Natural killer cell treated with Interleukin-12 subunit alpha and Interleukin-12 subunit beta and Interleukin-15 and Interleukin-18, amount 100 ng/mL, for 72 hours (primary cell): ENCODE data around the gene MAP3K20. TPM values are rescaled to one million over a fixed set of nuclear protein-coding genes. Genes with fewer than 3 reads are reported as not detected.
"Not testable (repeated sequence)": the region's sequence is repeated elsewhere in the genome, so short reads cannot be mapped to it uniquely, and the experiment has no call there.

Experiments used
- ATAC-seq, 2 donors: fragments of 150-1000 bp; cut with Tn5 transposase in 1 of 2; sonication (Bioruptor Pico), chemical (Tn5 transposase) in 1 of 2; 2 replicates each; pipeline ENCODE4 v1.10.0; 2021
- DNase-seq: peaks from one replicate; pipeline ENCODE4 v3.0.0; 2022; ENCODE audit warnings: low spot score
- H3K27ac Mint-ChIP-seq, 2 donors: 1 replicate in 1 of 2; 2 replicates in 1 of 2; pipeline ENCODE4 v1.8.0; 2022; ENCODE audit warnings: mixed read lengths in 2 of 2, mild to moderate bottlenecking in 1 of 2, moderate library complexity in 1 of 2
- H3K27me3 Mint-ChIP-seq, 2 donors: 1 replicate in 1 of 2; 2 replicates in 1 of 2; pipeline ENCODE4 v1.8.0; 2022; ENCODE audit warnings: mixed read lengths in 2 of 2
- H3K36me3 Mint-ChIP-seq: one replicate; pipeline ENCODE4 v1.8.0; 2022; ENCODE audit warnings: mixed read lengths
- H3K4me1 Mint-ChIP-seq, 2 donors: 1 replicate in 1 of 2; 2 replicates in 1 of 2; pipeline ENCODE4 v1.8.0; 2022; ENCODE audit warnings: low read depth in 2 of 2, mixed read lengths in 2 of 2, mild to moderate bottlenecking in 1 of 2
- H3K4me3 Mint-ChIP-seq: one replicate; pipeline ENCODE4 v1.8.0; 2022; ENCODE audit warnings: mixed read lengths
- H3K9me3 Mint-ChIP-seq: 2 replicates; pipeline ENCODE4 v1.8.0; 2022; ENCODE audit warnings: mixed read lengths
- total RNA-seq, 2 donors: library from RNA; stranded (reverse); gene quantifications; one replicate each; pipeline ENCODE4 v1.2.3, GENCODE V29; 2022

The MAP3K20 gene
- total RNA-seq, 2 donors from 2014 or later, result 30.1 to 76.8 TPM

DNA sequence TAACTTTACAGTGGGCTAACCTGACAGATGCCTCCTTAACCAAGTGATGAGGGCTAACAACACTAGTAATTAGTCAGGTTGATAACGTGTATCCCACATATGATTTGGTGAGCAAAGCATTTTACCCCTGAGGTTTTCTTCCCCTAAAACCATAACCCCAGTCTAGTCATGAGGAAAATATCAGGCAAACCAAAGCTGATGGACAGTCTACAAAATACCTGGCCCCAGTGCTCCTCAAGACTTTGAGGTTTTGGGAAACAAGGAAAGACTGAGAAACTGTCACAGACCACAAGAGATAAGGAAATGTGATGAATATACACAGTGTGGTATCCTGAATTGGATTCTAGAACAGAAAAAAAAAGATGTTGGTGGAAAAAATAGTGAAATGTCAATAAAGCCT lies 28.5 kb downstream of the MAP3K20 start:
- peaks cover 20% of the 10 kb centered on the region for H3K36me3 Mint-ChIP-seq
- no peak overlapping the region for H3K4me3 Mint-ChIP-seq
- H3K27me3 Mint-ChIP-seq, result no peaks in the 10 kb centered on the region
- ATAC-seq, result no peak
- peaks cover 57 to 66% of the 10 kb centered on the region in 2 donors for H3K4me1 Mint-ChIP-seq
- peak overlapping the region; percentile 90 to 94 for H3K27ac Mint-ChIP-seq
- DNase-seq, result no peak
- peaks cover 7% of the 10 kb centered on the region for H3K9me3 Mint-ChIP-seq

DNA sequence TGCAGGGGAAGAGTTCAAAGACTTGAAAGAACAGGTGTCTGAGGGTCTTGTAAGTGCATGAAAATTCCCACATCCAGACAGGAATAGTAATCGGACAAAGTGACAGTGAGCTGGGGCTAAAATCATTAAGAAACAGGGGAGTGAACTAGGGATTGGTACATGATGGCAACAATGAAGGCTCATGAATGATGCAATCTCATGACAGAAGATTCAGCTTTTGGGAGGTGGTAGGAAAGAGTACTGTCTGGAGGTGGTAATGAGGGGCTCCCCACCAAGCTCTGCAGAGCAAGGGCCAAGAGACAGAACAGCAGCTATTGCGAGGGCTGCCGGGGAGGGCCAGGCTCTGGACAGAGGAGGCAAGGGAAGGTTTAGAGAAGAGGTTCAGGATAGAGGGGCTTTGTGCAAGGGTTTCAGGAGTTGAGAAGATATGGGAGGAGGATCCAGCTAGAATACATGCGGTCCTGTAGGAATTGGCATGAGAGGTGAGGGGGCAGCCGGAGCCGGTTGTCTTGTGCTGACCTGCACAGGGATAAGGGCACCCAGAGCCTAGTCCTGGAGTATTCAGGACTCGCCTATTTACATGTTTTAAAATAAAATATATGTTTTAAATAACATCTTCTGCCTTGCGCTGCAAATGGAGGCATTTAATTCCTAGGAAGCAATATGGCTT lies 31.4 kb downstream of the MAP3K20 start:
- H3K27me3 Mint-ChIP-seq, result no peaks in the 10 kb centered on the region
- DNase-seq (no peak), ATAC-seq (peak in 1 of 2 donors; percentile 40)
- peaks cover 24% of the 10 kb centered on the region for H3K36me3 Mint-ChIP-seq
- H3K27ac Mint-ChIP-seq, result peak overlapping the region in 1 of 2 donors; percentile 94
- H3K9me3 Mint-ChIP-seq, result peaks cover 3% of the 10 kb centered on the region
- no peak overlapping the region for H3K4me3 Mint-ChIP-seq
- H3K4me1 Mint-ChIP-seq, result peaks cover 41 to 62% of the 10 kb centered on the region in 2 donors

DNA sequence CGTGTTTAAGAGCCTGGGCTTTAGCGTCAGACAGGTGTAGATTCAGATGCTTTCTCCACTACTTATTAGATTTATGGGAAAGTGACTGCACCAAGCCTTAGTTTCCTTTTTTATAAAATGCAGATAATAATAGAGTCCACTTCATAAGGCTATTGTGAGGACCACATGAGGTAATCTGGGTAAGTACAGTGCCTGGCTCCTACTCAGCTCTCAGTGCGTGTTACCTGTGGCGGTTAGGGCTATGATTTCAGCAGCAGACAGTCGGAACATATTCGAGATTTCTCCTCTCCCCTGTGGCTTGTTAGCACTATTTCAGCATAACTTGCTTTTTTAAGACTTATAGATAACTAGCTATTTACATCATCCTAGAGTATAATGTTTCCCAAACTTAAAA lies 32.0 kb downstream of the MAP3K20 start:
- no peak overlapping the region for H3K27ac Mint-ChIP-seq
- ATAC-seq (no peak), DNase-seq (no peak)
- H3K4me1 Mint-ChIP-seq, result peaks cover 36 to 57% of the 10 kb centered on the region in 2 donors
- no peaks in the 10 kb centered on the region for H3K27me3 Mint-ChIP-seq
- no peak overlapping the region for H3K4me3 Mint-ChIP-seq
- H3K36me3 Mint-ChIP-seq, result peaks cover 29% of the 10 kb centered on the region
- H3K9me3 Mint-ChIP-seq, result peaks cover 3% of the 10 kb centered on the region

DNA sequence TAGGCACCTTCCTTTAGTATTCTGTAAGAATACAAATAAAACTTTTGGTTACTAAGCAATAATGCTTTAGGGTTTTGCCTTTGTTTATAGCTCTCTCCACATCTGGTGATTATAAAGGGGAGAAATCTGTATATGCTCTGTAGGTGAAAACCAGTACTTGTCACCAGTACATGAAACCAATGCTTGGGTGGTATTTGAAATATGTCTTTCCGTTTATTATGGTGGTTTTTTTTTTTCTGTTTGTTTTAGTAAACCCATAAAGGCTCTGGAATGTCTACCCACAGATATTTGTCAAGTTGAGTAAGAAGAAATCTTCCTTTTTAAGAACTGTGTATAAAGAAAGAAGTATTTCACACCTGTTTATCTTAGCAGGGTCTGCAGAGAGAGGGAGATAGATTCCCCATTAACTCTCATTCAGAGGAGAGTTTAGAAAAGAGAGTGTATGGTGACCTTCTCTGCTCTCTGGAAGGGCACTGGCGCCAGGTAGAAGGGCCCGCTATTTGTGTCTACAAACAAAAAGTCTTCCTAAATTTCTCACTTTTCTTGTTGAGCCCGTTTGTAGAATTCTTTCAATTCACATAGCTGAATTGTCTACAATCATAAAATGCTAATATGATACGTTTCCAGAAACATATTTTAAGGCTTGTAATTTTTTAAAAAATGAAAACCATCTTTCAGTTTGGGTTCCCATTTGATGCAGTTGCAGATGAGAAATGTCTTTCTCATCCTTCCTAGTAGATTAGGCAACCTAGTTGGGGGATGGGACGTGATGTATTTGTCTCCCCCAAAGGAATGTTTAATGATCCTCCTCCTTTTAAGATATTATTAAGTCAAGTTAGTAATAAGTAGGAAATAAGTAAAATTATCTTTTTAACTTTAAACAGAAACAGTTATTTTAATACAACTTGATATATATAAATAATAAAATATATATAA lies 33.9 kb downstream of the MAP3K20 start:
- Mint-ChIP-seq H3K4me3 (no peak overlapping the region), H3K27me3 (peaks cover 0 to 6% of the 10 kb centered on the region in 2 donors), H3K4me1 (peaks cover 46 to 62% of the 10 kb centered on the region in 2 donors), H3K27ac (peak overlapping the region in 1 of 2 donors; percentile 26), H3K36me3 (peaks cover 40% of the 10 kb centered on the region), H3K9me3 (peaks cover 17% of the 10 kb centered on the region)
- ATAC-seq (no peak), DNase-seq (no peak)

DNA sequence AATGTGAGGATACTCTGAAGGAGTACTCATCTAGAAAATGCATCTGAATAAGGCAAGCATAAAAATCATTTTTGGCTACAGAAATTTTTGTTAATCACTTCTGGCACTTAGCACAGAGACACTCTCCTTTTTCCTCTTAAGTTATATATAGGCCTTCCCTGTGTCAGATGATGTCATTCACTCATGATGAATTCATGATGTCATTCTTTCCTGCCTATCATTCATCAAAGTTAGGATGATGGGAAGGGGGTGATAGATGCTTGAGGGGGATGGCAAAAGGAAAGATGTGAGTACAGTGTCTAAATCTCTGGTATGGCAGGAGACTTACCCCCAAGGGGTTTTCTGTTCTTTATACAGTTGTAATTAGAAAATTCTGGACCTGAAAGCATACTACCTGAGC lies 42.0 kb downstream of the MAP3K20 start:
- ATAC-seq (no peak), DNase-seq (no peak)
- H3K4me3 Mint-ChIP-seq, result no peak overlapping the region
- H3K9me3 Mint-ChIP-seq, result peaks cover 18% of the 10 kb centered on the region
- peaks cover 40% of the 10 kb centered on the region for H3K36me3 Mint-ChIP-seq
- peaks cover 42 to 52% of the 10 kb centered on the region in 2 donors for H3K4me1 Mint-ChIP-seq
- peak overlapping the region; percentile 79 to 98 for H3K27ac Mint-ChIP-seq
- H3K27me3 Mint-ChIP-seq, result peaks cover 0 to 7% of the 10 kb centered on the region in 2 donors

DNA sequence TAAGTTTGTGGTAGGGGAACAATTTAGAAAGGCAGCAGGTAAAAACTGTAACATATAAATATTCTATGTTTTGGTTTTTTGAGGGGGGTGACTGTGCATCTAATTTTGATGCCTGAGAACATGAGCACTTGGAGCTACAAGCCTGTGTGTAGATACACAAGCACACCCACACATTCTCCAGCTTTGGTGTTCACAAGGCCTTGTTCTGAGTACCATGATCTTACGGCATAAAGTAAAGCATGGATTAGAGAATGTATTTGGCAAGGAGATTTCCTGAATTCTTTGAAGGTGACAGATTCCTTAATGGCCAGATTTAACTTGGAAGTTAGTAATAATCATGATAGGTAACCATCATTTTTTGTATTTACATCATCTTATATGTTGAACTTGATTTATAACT lies 42.7 kb downstream of the MAP3K20 start:
- no peak overlapping the region for H3K4me3 Mint-ChIP-seq
- H3K9me3 Mint-ChIP-seq, result peaks cover 17% of the 10 kb centered on the region
- peak overlapping the region; percentile 79 to 98 for H3K27ac Mint-ChIP-seq
- no peak for DNase-seq
- peaks cover 0 to 7% of the 10 kb centered on the region in 2 donors for H3K27me3 Mint-ChIP-seq
- peaks cover 37% of the 10 kb centered on the region for H3K36me3 Mint-ChIP-seq
- no peak for ATAC-seq
- peaks cover 39 to 52% of the 10 kb centered on the region in 2 donors for H3K4me1 Mint-ChIP-seq

DNA sequence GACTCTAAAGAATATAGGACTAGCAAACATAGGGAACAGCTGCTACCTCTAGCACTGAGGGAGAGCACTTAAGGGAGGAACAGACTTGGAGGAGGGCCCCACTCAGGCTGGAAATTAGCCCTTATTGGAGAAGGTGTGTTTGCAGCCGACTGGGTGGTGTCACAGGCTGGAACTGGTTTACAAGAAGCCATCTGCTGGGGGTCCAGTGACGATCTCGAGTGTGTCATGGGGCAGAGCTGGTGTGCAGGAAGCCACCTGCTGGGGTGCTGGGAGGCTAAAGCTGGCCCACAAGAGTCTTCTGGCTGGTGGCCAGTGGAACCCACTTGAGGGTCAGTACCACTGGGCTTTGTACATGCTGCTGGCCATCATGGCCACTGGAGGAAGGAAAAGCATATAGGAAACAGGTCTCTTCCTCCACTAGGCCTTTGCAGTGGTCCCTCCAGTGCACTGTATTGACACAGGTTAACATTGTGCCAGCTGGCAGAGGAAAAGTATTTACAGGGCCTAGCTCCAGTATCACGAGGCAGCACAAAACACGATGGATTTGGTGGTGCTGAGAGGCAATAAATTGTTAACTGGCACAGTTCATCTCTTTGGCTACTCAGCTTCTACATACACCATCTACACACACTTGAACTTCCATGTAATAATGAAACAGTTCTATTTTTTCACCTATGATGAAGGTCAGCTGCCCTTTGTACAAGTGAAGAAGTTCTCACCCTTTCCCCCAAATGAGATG lies 43.6 kb downstream of the MAP3K20 start:
- Mint-ChIP-seq H3K4me3 (peak overlapping the region; percentile 67), H3K27me3 (peaks cover 0 to 4% of the 10 kb centered on the region in 2 donors), H3K9me3 (peaks cover 13% of the 10 kb centered on the region), H3K4me1 (peaks cover 37 to 50% of the 10 kb centered on the region in 2 donors), H3K27ac (peak overlapping the region; percentile 79 to 98), H3K36me3 (peaks cover 31% of the 10 kb centered on the region)
- ATAC-seq (peak; percentile 65 to 80), DNase-seq (no peak)

DNA sequence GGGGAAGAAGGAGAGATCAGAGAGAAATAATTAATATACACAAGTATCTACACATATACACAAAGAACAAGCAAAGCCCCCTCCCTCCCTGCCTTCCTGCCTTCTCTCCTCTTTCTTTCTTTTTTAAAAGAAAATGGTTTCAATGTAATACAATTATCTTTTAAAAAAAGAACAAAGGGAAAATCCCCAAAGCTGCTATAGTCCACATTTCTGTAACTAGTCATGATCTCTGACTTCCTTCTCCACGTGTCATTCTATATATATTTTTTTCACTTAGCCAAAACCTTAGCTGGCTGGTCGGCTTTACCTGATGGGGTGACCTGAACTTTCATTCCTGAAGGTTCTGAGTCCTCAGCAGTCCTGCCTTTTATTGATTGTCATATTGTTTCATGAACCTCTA lies 44.3 kb downstream of the MAP3K20 start:
- ATAC-seq (peak; percentile 57 to 62), DNase-seq (no peak)
- Mint-ChIP-seq H3K27ac (peak overlapping the region; percentile 79 to 98), H3K4me3 (peak overlapping the region; percentile 67), H3K4me1 (peaks cover 35 to 51% of the 10 kb centered on the region in 2 donors), H3K36me3 (peaks cover 24% of the 10 kb centered on the region), H3K27me3 (no peaks in the 10 kb centered on the region), H3K9me3 (peaks cover 11% of the 10 kb centered on the region)

DNA sequence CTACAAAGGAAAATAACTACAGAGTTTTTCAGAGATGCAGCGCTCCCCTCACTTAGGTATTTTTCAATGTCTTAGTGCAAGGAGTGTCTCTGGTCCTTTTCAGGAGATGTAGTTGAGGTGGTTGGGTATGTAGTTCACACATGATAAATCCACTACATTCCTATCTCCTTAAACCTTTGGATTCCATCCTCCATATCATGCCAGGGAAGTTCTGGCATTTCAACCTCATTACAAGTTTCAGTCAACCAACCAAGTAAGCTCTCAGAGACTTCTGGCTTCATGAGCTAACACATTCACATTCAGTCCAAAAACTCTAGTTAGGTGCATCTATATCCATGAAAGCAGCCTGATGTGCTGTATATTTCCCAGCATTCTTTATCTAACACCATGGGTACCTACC lies 47.3 kb downstream of the MAP3K20 start:
- Mint-ChIP-seq H3K27me3 (no peaks in the 10 kb centered on the region), H3K9me3 (peaks cover 13% of the 10 kb centered on the region), H3K4me1 (peaks cover 42 to 58% of the 10 kb centered on the region in 2 donors), H3K27ac (peak overlapping the region in 1 of 2 donors; percentile 98), H3K4me3 (no peak overlapping the region), H3K36me3 (peaks cover 20% of the 10 kb centered on the region)
- ATAC-seq, result no peak
- DNase-seq, result no peak

DNA sequence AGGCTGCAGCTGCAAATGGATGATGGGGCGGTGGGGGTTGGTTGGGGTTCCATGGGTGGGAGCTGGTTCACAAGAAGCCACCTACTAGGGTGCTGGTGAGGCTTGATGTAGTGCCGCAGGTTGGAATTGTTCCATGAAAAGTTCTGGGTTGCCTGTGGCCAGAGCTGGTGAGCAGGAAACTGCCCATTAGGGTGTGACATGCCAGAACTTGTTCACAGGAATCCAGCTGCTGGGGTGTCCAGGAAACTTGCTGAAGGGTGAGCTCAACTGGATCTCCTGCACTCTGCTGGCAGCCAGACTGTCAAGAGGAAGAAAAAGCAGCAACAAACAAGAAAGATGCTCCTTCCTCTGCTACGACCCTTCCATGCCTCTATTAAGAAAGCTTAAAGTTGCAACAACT lies 48.8 kb downstream of the MAP3K20 start:
- ATAC-seq (no peak), DNase-seq (no peak)
- no peak overlapping the region for H3K4me3 Mint-ChIP-seq
- H3K4me1 Mint-ChIP-seq, result peaks cover 40 to 56% of the 10 kb centered on the region in 2 donors
- peak overlapping the region in 1 of 2 donors; percentile 98 for H3K27ac Mint-ChIP-seq
- H3K36me3 Mint-ChIP-seq, result peaks cover 23% of the 10 kb centered on the region
- peaks cover 13% of the 10 kb centered on the region for H3K9me3 Mint-ChIP-seq
- no peaks in the 10 kb centered on the region for H3K27me3 Mint-ChIP-seq

DNA sequence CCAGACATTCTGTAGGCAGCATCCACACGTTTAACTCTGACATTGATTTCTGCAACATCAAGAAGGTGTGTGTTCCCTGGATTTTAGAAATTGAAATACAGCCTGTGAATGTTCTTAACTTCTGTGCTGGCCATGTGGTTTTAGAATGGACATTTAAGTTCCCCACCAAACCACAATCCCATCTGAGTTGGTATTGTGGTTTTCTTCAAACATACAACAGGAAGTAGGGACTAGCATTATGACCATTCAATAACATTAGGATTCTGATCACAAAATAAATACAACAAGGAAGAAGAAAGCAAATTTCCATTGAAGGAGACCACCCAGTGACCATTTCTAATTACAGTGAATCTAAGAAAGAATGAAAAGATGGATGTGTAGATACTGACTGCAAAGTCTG lies 51.2 kb downstream of the MAP3K20 start:
- H3K4me3 Mint-ChIP-seq, result peak overlapping the region; percentile 25
- peak overlapping the region; percentile 29 to 60 for H3K27ac Mint-ChIP-seq
- H3K27me3 Mint-ChIP-seq, result peaks cover 0 to 15% of the 10 kb centered on the region in 2 donors
- peaks cover 20% of the 10 kb centered on the region for H3K36me3 Mint-ChIP-seq
- H3K4me1 Mint-ChIP-seq, result peaks cover 50 to 62% of the 10 kb centered on the region in 2 donors
- H3K9me3 Mint-ChIP-seq, result peaks cover 12% of the 10 kb centered on the region
- no peak for DNase-seq
- no peak for ATAC-seq

DNA sequence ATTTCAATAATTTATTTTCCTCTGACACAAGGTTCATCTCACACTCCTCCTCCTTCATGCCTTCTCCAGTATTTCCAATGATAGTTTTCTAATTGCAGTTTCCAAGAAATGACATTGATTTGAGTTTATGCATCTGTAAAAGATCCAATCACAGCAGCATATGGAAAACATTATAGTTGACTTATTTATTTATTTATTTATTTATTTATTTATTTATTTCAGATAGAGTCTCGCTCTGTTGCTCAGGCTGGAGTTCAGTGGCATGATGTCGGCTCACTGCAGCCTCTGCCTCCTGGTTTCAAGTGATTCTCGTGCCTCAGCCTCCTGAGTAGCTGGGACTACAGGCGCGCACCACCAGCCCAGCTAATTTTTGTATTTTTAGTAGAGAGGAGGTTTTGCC lies 52.5 kb downstream of the MAP3K20 start:
- H3K9me3 Mint-ChIP-seq, ATAC-seq, H3K4me3 Mint-ChIP-seq: not testable (repeated sequence)

More for the DNA sequence above, 52.5 kb downstream of the MAP3K20 start:
- Mint-ChIP-seq H3K36me3 (peaks cover 12% of the 10 kb centered on the region), H3K27me3 (peaks cover 3 to 16% of the 10 kb centered on the region in 2 donors), H3K4me1 (peaks cover 55 to 61% of the 10 kb centered on the region in 2 donors)
- H3K27ac Mint-ChIP-seq, DNase-seq: not testable (repeated sequence)
